B cell (primary cell): ENCODE measurements around the gene TBC1D20.

Experiments used
- CTCF ChIP-seq: fragments of 200-600 bp; IDR thresholded peaks from one replicate; pipeline ENCODE4 v1.8.0; 2022; ENCODE audit warnings: antibody characterized with exemption, mild to moderate bottlenecking
- EZH2 ChIP-seq: IDR thresholded peaks from 2 replicates; pipeline ENCODE4 v1.6.1; 2012; ENCODE audit warnings: borderline replicate concordance, low read depth, mild to moderate bottlenecking, moderate library complexity, low read length; ENCODE audit not compliant: insufficient read depth, poor library complexity, severe bottlenecking

GRCh38 chr20:497979-498378, 35.6 kb upstream of the TBC1D20 start:
- TF ChIP-seq CTCF (no peak), EZH2 (no peak)
